T follicular helper cell (primary cell): Measurements from ENCODE around the gene PIGO.

ENCODE experiments used
- DNase-seq: peaks from one replicate; pipeline ENCODE4 v3.0.0-alpha.2; 2020; ENCODE audit warnings: low read depth
- total RNA-seq, 2 experiments: gene quantifications; one replicate each; lab custom pipeline; 2026; lab: John Stamatoyannopoulos, UW

Gene PIGO
- total RNA-seq: 31.9 to 35.2 reads per million in 2 experiments

GRCh38 chr9:35096035-35096849 lies at the start of gene PIGO:
Gene PIGO (minus strand): TSS chr9:35096591. CDS start chr9:35095565, 1,026 bp downstream.
- DNase-seq: peak; percentile 83

GRCh38 chr9:35142037-35142436 lies 45.6 kb upstream of the PIGO start:
- no peak for DNase-seq

GRCh38 chr9:35140093-35140492 lies 43.7 kb upstream of the PIGO start:
- no peak for DNase-seq

- no peak for DNase-seq
Measured at GRCh38 chr9:35136866-35137265, 40.5 kb upstream of the PIGO start.

- DNase-seq: no peak
Measured at GRCh38 chr9:35135988-35136387, 39.6 kb upstream of the PIGO start.

GRCh38 chr9:35134920-35135319 lies 38.5 kb upstream of the PIGO start:
- no peak for DNase-seq

- peak; percentile 86 for DNase-seq
Measured at GRCh38 chr9:35116898-35117551, 20.6 kb upstream of the PIGO start.

- no peak for DNase-seq
Measured at GRCh38 chr9:35116539-35116897, 20.1 kb upstream of the PIGO start.

- peak; percentile 87 for DNase-seq
Measured at GRCh38 chr9:35115680-35116538, 19.5 kb upstream of the PIGO start, which contains the start of gene ATOSB. Gene ATOSB (minus strand): TSS chr9:35115862. CDS start chr9:35108274, 7,588 bp downstream.

GRCh38 chr9:35114840-35115628 lies 18.6 kb upstream of the PIGO start:
- no peak for DNase-seq

GRCh38 chr9:35114113-35114839 lies 17.9 kb upstream of the PIGO start:
- peak; percentile 64 for DNase-seq

- no peak for DNase-seq
Measured at GRCh38 chr9:35112257-35113020, 16.0 kb upstream of the PIGO start.

- peak; percentile 94 for DNase-seq
Measured at GRCh38 chr9:35111001-35111933, 14.9 kb upstream of the PIGO start.

- DNase-seq: no peak
Measured at GRCh38 chr9:35110327-35110761, 14.0 kb upstream of the PIGO start.

- DNase-seq: no peak
Measured at GRCh38 chr9:35108946-35109575, 12.7 kb upstream of the PIGO start.

GRCh38 chr9:35108461-35108860 lies 12.1 kb upstream of the PIGO start:
- no peak for DNase-seq

- no peak for DNase-seq
Measured at GRCh38 chr9:35107297-35108290, 11.2 kb upstream of the PIGO start.
